Keratinocyte (primary cell): Measurements from ENCODE around the gene ADCK1.

Experiments used
- EZH2 ChIP-seq: IDR thresholded peaks from one replicate; pipeline ENCODE4 v1.6.1; 2012; ENCODE audit warnings: inconsistent platforms, mild to moderate bottlenecking, low read length, moderate library complexity
- TF ChIP-seq, protein P1 (sequence below), 3 experiments: IDR thresholded peaks in 1 of 3; conservative IDR thresholded peaks in 1 of 3; optimal IDR thresholded peaks in 1 of 3; 2 replicates in 2 of 3; 3 replicates in 1 of 3; pipeline versions ENCODE3 to v1.5.1; 2011; ENCODE audit warnings: low read length in 3 of 3, mild to moderate bottlenecking in 3 of 3, moderate library complexity in 2 of 3, control low read depth in 1 of 3, inconsistent platforms in 1 of 3; ENCODE audit not compliant: insufficient read depth in 2 of 3; ENCODE audit errors: extremely low read depth in 1 of 3

- TF ChIP-seq, protein P1, sequence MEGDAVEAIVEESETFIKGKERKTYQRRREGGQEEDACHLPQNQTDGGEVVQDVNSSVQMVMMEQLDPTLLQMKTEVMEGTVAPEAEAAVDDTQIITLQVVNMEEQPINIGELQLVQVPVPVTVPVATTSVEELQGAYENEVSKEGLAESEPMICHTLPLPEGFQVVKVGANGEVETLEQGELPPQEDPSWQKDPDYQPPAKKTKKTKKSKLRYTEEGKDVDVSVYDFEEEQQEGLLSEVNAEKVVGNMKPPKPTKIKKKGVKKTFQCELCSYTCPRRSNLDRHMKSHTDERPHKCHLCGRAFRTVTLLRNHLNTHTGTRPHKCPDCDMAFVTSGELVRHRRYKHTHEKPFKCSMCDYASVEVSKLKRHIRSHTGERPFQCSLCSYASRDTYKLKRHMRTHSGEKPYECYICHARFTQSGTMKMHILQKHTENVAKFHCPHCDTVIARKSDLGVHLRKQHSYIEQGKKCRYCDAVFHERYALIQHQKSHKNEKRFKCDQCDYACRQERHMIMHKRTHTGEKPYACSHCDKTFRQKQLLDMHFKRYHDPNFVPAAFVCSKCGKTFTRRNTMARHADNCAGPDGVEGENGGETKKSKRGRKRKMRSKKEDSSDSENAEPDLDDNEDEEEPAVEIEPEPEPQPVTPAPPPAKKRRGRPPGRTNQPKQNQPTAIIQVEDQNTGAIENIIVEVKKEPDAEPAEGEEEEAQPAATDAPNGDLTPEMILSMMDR (optimal IDR thresholded peaks at IDR 0.05 in 1 of 3, IDR thresholded peaks at IDR 0.05 in 1 of 3, conservative IDR thresholded peaks at IDR 0.05 in 1 of 3; ENCODE audit: extremely low read depth in 1 of 3, insufficient read depth in 2 of 3, low read length in 3 of 3), result no peak
- TF ChIP-seq EZH2, result no peak
These were observed 85.5 kb downstream of the ADCK1 start for GRCh38 chr14:77885367-77885766.
